NCI-H2196 treated with DMSO at 0.1 percent for 48 hours (cell line): ENCODE measurements around the gene ITPKB.

Experiments
- DNase-seq: peaks from one replicate; lab custom pipeline; 2025; ENCODE audit not compliant: unreplicated experiment; lab: John Stamatoyannopoulos, UW

The ITPKB gene

GRCh38 chr1:226668173-226668560, 70.9 kb downstream of the ITPKB start:
- DNase-seq = no peak

- DNase-seq = no peak
Measured at GRCh38 chr1:226666692-226667091, 72.4 kb downstream of the ITPKB start.

GRCh38 chr1:226666164-226666506, 72.9 kb downstream of the ITPKB start:
- DNase-seq = no peak

GRCh38 chr1:226665505-226666163, 73.4 kb downstream of the ITPKB start:
- DNase-seq = no peak

- DNase-seq = no peak
Measured at GRCh38 chr1:226664413-226665101, 74.5 kb downstream of the ITPKB start.

GRCh38 chr1:226663327-226663704, 75.8 kb downstream of the ITPKB start:
- no peak for DNase-seq

GRCh38 chr1:226662642-226663326, 76.3 kb downstream of the ITPKB start:
- no peak for DNase-seq

- DNase-seq = no peak
Measured at GRCh38 chr1:226661965-226662364, 77.1 kb downstream of the ITPKB start.

- no peak for DNase-seq
Measured at GRCh38 chr1:226661271-226661670, 77.8 kb downstream of the ITPKB start.

- no peak for DNase-seq
Measured at GRCh38 chr1:226660410-226661182, 78.5 kb downstream of the ITPKB start.

- DNase-seq = no peak
Measured at GRCh38 chr1:226659641-226660040, 79.4 kb downstream of the ITPKB start.

GRCh38 chr1:226659136-226659535, 79.9 kb downstream of the ITPKB start:
- DNase-seq = no peak

- no peak for DNase-seq
Measured at GRCh38 chr1:226658546-226659125, 80.4 kb downstream of the ITPKB start.

GRCh38 chr1:226657895-226658545, 81.1 kb downstream of the ITPKB start:
- DNase-seq = peak; percentile 47

- no peak for DNase-seq
Measured at GRCh38 chr1:226656601-226657277, 82.3 kb downstream of the ITPKB start.

- DNase-seq = no peak
Measured at GRCh38 chr1:226656201-226656600, 82.9 kb downstream of the ITPKB start.

- no peak for DNase-seq
Measured at GRCh38 chr1:226655251-226656163, 83.6 kb downstream of the ITPKB start.

- DNase-seq = no peak
Measured at GRCh38 chr1:226654668-226655055, 84.4 kb downstream of the ITPKB start.

- no peak for DNase-seq
Measured at GRCh38 chr1:226654046-226654667, 84.9 kb downstream of the ITPKB start.
